HL-60 (cell line): ENCODE data around the gene ATP6V1F.

Experiments
- DNase-seq, 2 experiments: peaks; one replicate each; pipeline ENCODE4 v3.0.0-alpha.2; 2010 to 2020; ENCODE audit warnings: low read depth in 1 of 2, low spot score in 1 of 2
- H3K27ac ChIP-seq: fragments of 250-450 bp; sonication (Bioruptor Pico); replicated peaks from 2 replicates; pipeline ENCODE4 v1.5.1; 2020; ENCODE audit warnings: mild to moderate bottlenecking, moderate library complexity
- H3K27me3 ChIP-seq: fragments of 250-450 bp; sonication (Bioruptor Pico); 2 replicates; pipeline ENCODE4 v1.5.1; 2021; ENCODE audit warnings: mild to moderate bottlenecking, moderate library complexity; ENCODE audit not compliant: insufficient read depth, poor library complexity, severe bottlenecking
- H3K4me3 ChIP-seq: replicated peaks from 2 replicates; pipeline ENCODE4 v1.5.1; 2011; ENCODE audit warnings: mild to moderate bottlenecking, control low read depth, low read length; ENCODE audit not compliant: insufficient read depth
- GABPA ChIP-seq: IDR thresholded peaks from 2 replicates; pipeline ENCODE4 v1.6.1; 2012; ENCODE audit warnings: low read depth
- POLR2AphosphoS5 ChIP-seq: IDR thresholded peaks from 2 replicates; pipeline ENCODE4 v1.6.1; 2012; ENCODE audit warnings: low read depth
- SPI1 ChIP-seq: IDR thresholded peaks from 2 replicates; pipeline ENCODE4 v1.6.1; 2012; ENCODE audit warnings: low read depth, mild to moderate bottlenecking, borderline replicate concordance
- TF ChIP-seq, protein P1 (sequence below): IDR thresholded peaks from one replicate; pipeline ENCODE4 v1.5.1; 2011; ENCODE audit warnings: low read length, control low read depth, inconsistent platforms; ENCODE audit not compliant: insufficient read depth
- TF ChIP-seq, protein P2 (sequence below): IDR thresholded peaks from 2 replicates; pipeline ENCODE4 v1.6.1; 2012; ENCODE audit warnings: low read depth; ENCODE audit not compliant: insufficient replicate concordance

Gene ATP6V1F

DNA sequence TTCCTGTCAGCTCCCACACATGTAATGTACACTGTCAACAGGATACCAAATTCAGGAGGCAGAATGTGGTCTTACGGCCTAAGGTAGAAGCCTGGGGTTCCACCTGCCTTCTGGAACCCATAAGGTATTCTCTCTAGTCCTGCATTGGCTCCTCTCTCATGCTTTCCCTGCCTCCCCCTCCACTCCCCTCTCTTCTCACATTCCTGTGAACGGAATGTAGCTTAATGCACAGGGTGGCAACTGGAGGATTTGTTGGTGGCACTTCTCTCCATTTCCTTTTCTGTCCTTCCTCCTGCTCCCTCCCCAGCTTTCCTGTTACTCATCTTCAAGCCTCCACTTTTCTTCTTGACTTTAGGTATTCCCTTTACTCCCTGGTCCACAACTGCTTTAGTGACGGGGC lies 44.0 kb upstream of the ATP6V1F start:
- TF ChIP-seq SPI1 (no peak), GABPA (no peak), POLR2AphosphoS5 (no peak)
- TF ChIP-seq, protein P1, sequence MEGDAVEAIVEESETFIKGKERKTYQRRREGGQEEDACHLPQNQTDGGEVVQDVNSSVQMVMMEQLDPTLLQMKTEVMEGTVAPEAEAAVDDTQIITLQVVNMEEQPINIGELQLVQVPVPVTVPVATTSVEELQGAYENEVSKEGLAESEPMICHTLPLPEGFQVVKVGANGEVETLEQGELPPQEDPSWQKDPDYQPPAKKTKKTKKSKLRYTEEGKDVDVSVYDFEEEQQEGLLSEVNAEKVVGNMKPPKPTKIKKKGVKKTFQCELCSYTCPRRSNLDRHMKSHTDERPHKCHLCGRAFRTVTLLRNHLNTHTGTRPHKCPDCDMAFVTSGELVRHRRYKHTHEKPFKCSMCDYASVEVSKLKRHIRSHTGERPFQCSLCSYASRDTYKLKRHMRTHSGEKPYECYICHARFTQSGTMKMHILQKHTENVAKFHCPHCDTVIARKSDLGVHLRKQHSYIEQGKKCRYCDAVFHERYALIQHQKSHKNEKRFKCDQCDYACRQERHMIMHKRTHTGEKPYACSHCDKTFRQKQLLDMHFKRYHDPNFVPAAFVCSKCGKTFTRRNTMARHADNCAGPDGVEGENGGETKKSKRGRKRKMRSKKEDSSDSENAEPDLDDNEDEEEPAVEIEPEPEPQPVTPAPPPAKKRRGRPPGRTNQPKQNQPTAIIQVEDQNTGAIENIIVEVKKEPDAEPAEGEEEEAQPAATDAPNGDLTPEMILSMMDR = no peak
- TF ChIP-seq, protein P2, sequence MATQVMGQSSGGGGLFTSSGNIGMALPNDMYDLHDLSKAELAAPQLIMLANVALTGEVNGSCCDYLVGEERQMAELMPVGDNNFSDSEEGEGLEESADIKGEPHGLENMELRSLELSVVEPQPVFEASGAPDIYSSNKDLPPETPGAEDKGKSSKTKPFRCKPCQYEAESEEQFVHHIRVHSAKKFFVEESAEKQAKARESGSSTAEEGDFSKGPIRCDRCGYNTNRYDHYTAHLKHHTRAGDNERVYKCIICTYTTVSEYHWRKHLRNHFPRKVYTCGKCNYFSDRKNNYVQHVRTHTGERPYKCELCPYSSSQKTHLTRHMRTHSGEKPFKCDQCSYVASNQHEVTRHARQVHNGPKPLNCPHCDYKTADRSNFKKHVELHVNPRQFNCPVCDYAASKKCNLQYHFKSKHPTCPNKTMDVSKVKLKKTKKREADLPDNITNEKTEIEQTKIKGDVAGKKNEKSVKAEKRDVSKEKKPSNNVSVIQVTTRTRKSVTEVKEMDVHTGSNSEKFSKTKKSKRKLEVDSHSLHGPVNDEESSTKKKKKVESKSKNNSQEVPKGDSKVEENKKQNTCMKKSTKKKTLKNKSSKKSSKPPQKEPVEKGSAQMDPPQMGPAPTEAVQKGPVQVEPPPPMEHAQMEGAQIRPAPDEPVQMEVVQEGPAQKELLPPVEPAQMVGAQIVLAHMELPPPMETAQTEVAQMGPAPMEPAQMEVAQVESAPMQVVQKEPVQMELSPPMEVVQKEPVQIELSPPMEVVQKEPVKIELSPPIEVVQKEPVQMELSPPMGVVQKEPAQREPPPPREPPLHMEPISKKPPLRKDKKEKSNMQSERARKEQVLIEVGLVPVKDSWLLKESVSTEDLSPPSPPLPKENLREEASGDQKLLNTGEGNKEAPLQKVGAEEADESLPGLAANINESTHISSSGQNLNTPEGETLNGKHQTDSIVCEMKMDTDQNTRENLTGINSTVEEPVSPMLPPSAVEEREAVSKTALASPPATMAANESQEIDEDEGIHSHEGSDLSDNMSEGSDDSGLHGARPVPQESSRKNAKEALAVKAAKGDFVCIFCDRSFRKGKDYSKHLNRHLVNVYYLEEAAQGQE = no peak
- DNase-seq = no peak
- Histone ChIP-seq H3K4me3 (no peak overlapping the region), H3K27ac (no peak overlapping the region), H3K27me3 (no peaks in the 10 kb centered on the region)

DNA sequence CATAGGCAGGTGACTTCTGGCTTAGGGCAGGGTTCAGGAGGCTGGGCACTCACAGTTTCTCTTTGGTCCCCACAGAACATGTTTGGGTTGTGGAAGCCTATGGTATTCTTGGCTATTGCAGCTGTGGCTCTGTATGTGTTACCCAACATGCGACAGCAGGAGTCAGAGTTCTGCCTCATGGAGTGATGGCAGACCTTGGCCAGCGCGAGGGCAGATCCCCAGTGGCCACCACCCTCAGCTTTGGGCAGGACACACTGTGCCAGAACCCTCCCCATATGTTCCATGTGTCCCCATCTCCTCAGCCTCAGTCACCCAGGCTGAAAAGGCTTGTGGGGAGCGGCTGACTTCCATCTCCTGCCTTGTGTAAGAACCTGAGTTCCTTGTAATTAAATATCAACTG lies 40.9 kb upstream of the ATP6V1F start:
- Histone ChIP-seq H3K27me3 (no peaks in the 10 kb centered on the region), H3K27ac (no peak overlapping the region), H3K4me3 (no peak overlapping the region)
- DNase-seq = no peak
- TF ChIP-seq POLR2AphosphoS5 = no peak
- TF ChIP-seq, protein P2 = no peak
- TF ChIP-seq, protein P1 = no peak
- no peak for TF ChIP-seq SPI1
- no peak for TF ChIP-seq GABPA

DNA sequence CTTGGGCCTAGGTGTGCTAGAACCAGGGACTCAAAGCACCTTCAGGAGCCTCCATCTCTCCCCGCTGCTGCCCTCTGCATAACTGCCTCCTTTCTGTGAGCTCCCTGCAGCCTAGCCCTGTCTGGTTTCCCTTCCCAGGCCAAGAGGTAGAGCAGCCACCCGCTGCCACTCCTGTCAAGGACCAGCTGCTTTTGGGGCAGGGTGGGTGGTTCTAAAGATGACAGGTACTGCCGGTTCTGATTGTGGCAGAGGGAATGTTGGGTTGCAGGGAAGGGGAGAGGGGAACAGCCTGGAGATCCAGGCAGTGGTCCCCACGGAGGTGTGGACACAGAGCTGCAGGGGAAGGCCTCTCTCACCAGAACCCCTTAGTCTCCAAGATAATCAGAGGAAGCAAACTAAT lies 36.1 kb upstream of the ATP6V1F start:
- H3K4me3 ChIP-seq = no peak overlapping the region
- peaks cover 10% of the 10 kb centered on the region for H3K27me3 ChIP-seq
- no peak overlapping the region for H3K27ac ChIP-seq
- no peak for DNase-seq
- TF ChIP-seq SPI1 (no peak), POLR2AphosphoS5 (no peak), GABPA (no peak)
- TF ChIP-seq, protein P1 = no peak
- TF ChIP-seq, protein P2 = no peak
